Caco-2 (cell line): ENCODE measurements around the gene FBXO31. TPM values are rescaled to one million over a fixed set of nuclear protein-coding genes. Genes with fewer than 3 reads are reported as not detected.
A peak's percentile ranks its signal among the peaks of the same experiment; 100 is the strongest.

ENCODE experiments used
- BruUV-seq: library from RNA; stranded (reverse); fragments of 400-500 nt; replicated peaks from 2 replicates; lab custom pipeline; 2021; lab: Mats Ljungman, UMichigan
- CTCF ChIA-PET: fragments of 300-600 bp; sonication (Branson Sonifier 250); formaldehyde crosslinking; loops from one replicate; lab custom pipeline; 2022; ENCODE audit warnings: antibody characterized with exemption; lab: Charles Lee
- POLR2A ChIA-PET: fragments of 300-600 bp; sonication (Branson Sonifier 250); formaldehyde crosslinking; loops from one replicate; lab custom pipeline; 2022; ENCODE audit warnings: antibody characterized with exemption; lab: Charles Lee
- DNase-seq, 2 experiments: peaks; one replicate each; pipeline versions ENCODE4 v3.0.0 to v3.0.0-alpha.2; 2020 to 2022
- H3K27me3 ChIP-seq: replicated peaks from 2 replicates; pipeline ENCODE4 v1.6.0; 2011; ENCODE audit warnings: low read length; ENCODE audit not compliant: control insufficient read depth, insufficient read depth
- H3K36me3 ChIP-seq: 2 replicates; pipeline ENCODE4 v1.5.1; 2011; ENCODE audit warnings: low read length; ENCODE audit not compliant: control insufficient read depth, insufficient read depth
- H3K4me1 ChIP-seq: fragments of 250-450 bp; sonication (Bioruptor Pico); 2 replicates; pipeline ENCODE4 v1.5.1; 2020; ENCODE audit warnings: mild to moderate bottlenecking
- H3K4me3 ChIP-seq: 2 replicates; pipeline ENCODE4 v1.5.1; 2011; ENCODE audit warnings: low read depth, mild to moderate bottlenecking, control low read depth, low read length
- H3K9me3 ChIP-seq: fragments of 250-450 bp; sonication (Bioruptor Pico); 2 replicates; pipeline ENCODE4 v1.5.1; 2020; ENCODE audit warnings: mild to moderate bottlenecking, moderate library complexity
- H3K27ac Mint-ChIP-seq: one replicate; pipeline ENCODE4 v1.8.0; 2022; ENCODE audit warnings: mixed read lengths; ENCODE audit not compliant: unreplicated experiment
- H3K27me3 Mint-ChIP-seq: one replicate; pipeline ENCODE4 v1.8.0; 2022; ENCODE audit warnings: mixed read lengths; ENCODE audit not compliant: insufficient read depth, unreplicated experiment
- H3K36me3 Mint-ChIP-seq: one replicate; pipeline ENCODE4 v1.8.0; 2022; ENCODE audit warnings: mild to moderate bottlenecking, mixed read lengths; ENCODE audit not compliant: insufficient read depth, unreplicated experiment
- H3K4me1 Mint-ChIP-seq: one replicate; pipeline ENCODE4 v1.8.0; 2022; ENCODE audit warnings: low read depth, mixed read lengths; ENCODE audit not compliant: unreplicated experiment
- H3K4me3 Mint-ChIP-seq: one replicate; pipeline ENCODE4 v1.8.0; 2022; ENCODE audit warnings: mild to moderate bottlenecking, moderate library complexity, mixed read lengths; ENCODE audit not compliant: unreplicated experiment
- H3K9me3 Mint-ChIP-seq: one replicate; pipeline ENCODE4 v1.8.0; 2022; ENCODE audit warnings: mixed read lengths; ENCODE audit not compliant: unreplicated experiment
- intact Hi-C: fragments of 100-400 bp; cut with micrococcal nuclease; formaldehyde crosslinking; loops from one replicate; pipeline ENCODE4 v1.10.0; 2022; ENCODE audit not compliant: unreplicated experiment
- total RNA-seq: library from RNA; stranded (reverse); gene quantifications from 2 replicates; pipeline ENCODE4 v1.2.3, GENCODE V29; 2022
- TF ChIP-seq, protein P1 (sequence below), 2 experiments: fragments of 200-600 bp in 1 of 2; IDR thresholded peaks; 1 replicate in 1 of 2; 2 replicates in 1 of 2; pipeline versions ENCODE4 v1.5.1 to v1.8.0; 2011 to 2022; ENCODE audit warnings: antibody characterized with exemption in 1 of 2, control low read depth in 1 of 2, inconsistent platforms in 1 of 2, low read depth in 1 of 2, low read length in 1 of 2, mild to moderate bottlenecking in 1 of 2, moderate library complexity in 1 of 2; ENCODE audit not compliant: insufficient read depth in 1 of 2, severe bottlenecking in 1 of 2, unreplicated experiment in 1 of 2

Gene FBXO31
- total RNA-seq, 1 experiment from 2014 or later: 55.6 TPM

DNA sequence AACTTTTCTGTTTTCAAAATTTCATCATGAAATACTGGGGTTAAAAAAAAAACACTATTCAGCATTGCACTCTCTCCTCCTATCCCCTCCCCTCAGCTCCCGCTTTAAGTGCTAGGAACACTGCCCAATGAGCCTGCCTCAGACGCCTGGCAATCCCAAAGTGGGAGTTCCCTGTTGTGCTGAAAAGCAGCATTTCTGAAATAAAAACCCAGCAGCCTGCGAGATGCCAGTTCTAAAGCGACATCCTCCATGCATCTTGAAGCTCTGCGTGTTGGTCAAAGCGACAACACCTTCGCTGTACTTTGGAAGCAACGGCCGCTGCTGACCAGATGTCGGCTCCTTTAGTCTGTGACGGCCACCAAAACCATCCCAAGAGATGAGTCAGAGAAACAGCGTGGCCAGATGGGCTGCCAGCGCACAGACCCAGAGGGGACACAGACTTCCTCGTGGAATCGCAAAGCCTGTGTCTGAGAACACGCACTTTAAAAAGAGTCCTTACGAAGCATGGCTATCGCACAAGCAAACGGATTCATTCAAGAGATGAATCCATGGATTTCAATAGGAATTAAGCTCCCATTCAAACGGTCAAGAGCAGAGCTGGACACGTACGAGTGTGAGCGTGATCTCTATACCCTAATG lies 32.8 kb downstream of the FBXO31 start:
- ChIA-PET POLR2A (no interaction called here), CTCF (no interaction called here)
- Histone ChIP-seq H3K4me3 (no peak overlapping the region), H3K4me1 (peaks cover 11% of the 10 kb centered on the region), H3K9me3 (no peaks in the 10 kb centered on the region), H3K36me3 (peaks cover 2% of the 10 kb centered on the region), H3K27me3 (no peaks in the 10 kb centered on the region)
- intact Hi-C loops: no loop called here
- BruUV-seq: no TSS peak
- DNase-seq: no peak
- H3K4me3 Mint-ChIP-seq: no peak overlapping the region
- H3K9me3 Mint-ChIP-seq: no peaks in the 10 kb centered on the region
- no peaks in the 10 kb centered on the region for H3K27me3 Mint-ChIP-seq
- no peak overlapping the region for H3K27ac Mint-ChIP-seq
- TF ChIP-seq, protein P1, sequence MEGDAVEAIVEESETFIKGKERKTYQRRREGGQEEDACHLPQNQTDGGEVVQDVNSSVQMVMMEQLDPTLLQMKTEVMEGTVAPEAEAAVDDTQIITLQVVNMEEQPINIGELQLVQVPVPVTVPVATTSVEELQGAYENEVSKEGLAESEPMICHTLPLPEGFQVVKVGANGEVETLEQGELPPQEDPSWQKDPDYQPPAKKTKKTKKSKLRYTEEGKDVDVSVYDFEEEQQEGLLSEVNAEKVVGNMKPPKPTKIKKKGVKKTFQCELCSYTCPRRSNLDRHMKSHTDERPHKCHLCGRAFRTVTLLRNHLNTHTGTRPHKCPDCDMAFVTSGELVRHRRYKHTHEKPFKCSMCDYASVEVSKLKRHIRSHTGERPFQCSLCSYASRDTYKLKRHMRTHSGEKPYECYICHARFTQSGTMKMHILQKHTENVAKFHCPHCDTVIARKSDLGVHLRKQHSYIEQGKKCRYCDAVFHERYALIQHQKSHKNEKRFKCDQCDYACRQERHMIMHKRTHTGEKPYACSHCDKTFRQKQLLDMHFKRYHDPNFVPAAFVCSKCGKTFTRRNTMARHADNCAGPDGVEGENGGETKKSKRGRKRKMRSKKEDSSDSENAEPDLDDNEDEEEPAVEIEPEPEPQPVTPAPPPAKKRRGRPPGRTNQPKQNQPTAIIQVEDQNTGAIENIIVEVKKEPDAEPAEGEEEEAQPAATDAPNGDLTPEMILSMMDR (IDR thresholded peaks at IDR 0.05; ENCODE audit: insufficient read depth in 1 of 2, low read depth in 1 of 2, low read length in 1 of 2, severe bottlenecking in 1 of 2, unreplicated experiment in 1 of 2): no peak
- H3K36me3 Mint-ChIP-seq: peaks cover 42% of the 10 kb centered on the region
- peaks cover 6% of the 10 kb centered on the region for H3K4me1 Mint-ChIP-seq

DNA sequence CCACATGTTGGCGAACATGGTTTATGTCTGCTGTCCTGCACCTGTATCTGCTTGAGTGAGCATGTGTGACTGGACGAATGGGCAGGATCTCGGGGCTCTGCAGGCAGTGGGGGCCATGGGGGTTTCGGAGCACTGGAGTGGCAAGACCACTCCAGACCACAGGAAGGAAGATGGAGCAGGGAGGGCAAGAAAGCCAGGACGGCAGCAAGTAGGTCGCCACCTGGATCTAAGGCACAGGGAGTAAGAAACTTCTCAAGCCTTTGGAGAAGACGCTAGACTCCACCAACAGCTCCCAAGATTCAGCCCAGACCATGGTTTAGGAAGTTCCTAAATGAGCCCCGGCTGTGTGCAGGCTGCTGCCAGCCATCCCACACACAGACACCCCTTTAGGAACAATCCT lies 33.5 kb downstream of the FBXO31 start:
- intact Hi-C loops: no loop called here
- H3K36me3 ChIP-seq: peaks cover 1% of the 10 kb centered on the region
- H3K4me3 ChIP-seq: no peak overlapping the region
- no peak for DNase-seq
- Mint-ChIP-seq H3K36me3 (peaks cover 42% of the 10 kb centered on the region), H3K4me1 (no peaks in the 10 kb centered on the region), H3K27ac (no peak overlapping the region), H3K9me3 (no peaks in the 10 kb centered on the region), H3K27me3 (no peaks in the 10 kb centered on the region), H3K4me3 (no peak overlapping the region)
- POLR2A ChIA-PET: no interaction called here
- no TSS peak for BruUV-seq
- CTCF ChIA-PET: no interaction called here
- H3K4me1 ChIP-seq: peaks cover 3% of the 10 kb centered on the region
- H3K27me3 ChIP-seq: no peaks in the 10 kb centered on the region
- no peaks in the 10 kb centered on the region for H3K9me3 ChIP-seq
- TF ChIP-seq, protein P1 (IDR thresholded peaks at IDR 0.05; ENCODE audit: insufficient read depth in 1 of 2, low read depth in 1 of 2, low read length in 1 of 2, severe bottlenecking in 1 of 2, unreplicated experiment in 1 of 2): no peak

GRCh38 chr16:87348616-87349157 lies 34.9 kb downstream of the FBXO31 start:
- Mint-ChIP-seq H3K36me3 (peaks cover 48% of the 10 kb centered on the region), H3K27ac (peak overlapping the region; percentile 10), H3K27me3 (no peaks in the 10 kb centered on the region), H3K9me3 (no peaks in the 10 kb centered on the region), H3K4me1 (no peaks in the 10 kb centered on the region), H3K4me3 (no peak overlapping the region)
- intact Hi-C loops: no loop called here
- H3K4me1 ChIP-seq: no peaks in the 10 kb centered on the region
- ChIA-PET CTCF (interaction anchor here (1.0 kb wide), 1 partner anchor 46 kb away, joined by 3 read pairs; no protein-coding TSS in a partner anchor), POLR2A (interaction anchor here (0.6 kb wide), 1 partner anchor 32 kb away, joined by 3 read pairs; the partner anchor contains the start of gene C16orf95)
- TF ChIP-seq, protein P1 (IDR thresholded peaks at IDR 0.05; ENCODE audit: insufficient read depth in 1 of 2, low read depth in 1 of 2, low read length in 1 of 2, severe bottlenecking in 1 of 2, unreplicated experiment in 1 of 2): no peak
- BruUV-seq: no TSS peak
- no peak for DNase-seq
- H3K9me3 ChIP-seq: no peaks in the 10 kb centered on the region
- H3K4me3 ChIP-seq: no peak overlapping the region
- peaks cover 1% of the 10 kb centered on the region for H3K36me3 ChIP-seq
- H3K27me3 ChIP-seq: no peaks in the 10 kb centered on the region
